GM21825 (cell line): ENCODE data around the gene MOGAT1.

Experiments used
- ATAC-seq: cut with Tn5 transposase; IDR thresholded peaks from one replicate; pipeline ENCODE4 v1.9.1; 2021; ENCODE audit warnings: mild to moderate bottlenecking, moderate library complexity; ENCODE audit not compliant: unreplicated experiment

MOGAT1 gene, protein sequence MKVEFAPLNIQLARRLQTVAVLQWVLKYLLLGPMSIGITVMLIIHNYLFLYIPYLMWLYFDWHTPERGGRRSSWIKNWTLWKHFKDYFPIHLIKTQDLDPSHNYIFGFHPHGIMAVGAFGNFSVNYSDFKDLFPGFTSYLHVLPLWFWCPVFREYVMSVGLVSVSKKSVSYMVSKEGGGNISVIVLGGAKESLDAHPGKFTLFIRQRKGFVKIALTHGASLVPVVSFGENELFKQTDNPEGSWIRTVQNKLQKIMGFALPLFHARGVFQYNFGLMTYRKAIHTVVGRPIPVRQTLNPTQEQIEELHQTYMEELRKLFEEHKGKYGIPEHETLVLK

DNA sequence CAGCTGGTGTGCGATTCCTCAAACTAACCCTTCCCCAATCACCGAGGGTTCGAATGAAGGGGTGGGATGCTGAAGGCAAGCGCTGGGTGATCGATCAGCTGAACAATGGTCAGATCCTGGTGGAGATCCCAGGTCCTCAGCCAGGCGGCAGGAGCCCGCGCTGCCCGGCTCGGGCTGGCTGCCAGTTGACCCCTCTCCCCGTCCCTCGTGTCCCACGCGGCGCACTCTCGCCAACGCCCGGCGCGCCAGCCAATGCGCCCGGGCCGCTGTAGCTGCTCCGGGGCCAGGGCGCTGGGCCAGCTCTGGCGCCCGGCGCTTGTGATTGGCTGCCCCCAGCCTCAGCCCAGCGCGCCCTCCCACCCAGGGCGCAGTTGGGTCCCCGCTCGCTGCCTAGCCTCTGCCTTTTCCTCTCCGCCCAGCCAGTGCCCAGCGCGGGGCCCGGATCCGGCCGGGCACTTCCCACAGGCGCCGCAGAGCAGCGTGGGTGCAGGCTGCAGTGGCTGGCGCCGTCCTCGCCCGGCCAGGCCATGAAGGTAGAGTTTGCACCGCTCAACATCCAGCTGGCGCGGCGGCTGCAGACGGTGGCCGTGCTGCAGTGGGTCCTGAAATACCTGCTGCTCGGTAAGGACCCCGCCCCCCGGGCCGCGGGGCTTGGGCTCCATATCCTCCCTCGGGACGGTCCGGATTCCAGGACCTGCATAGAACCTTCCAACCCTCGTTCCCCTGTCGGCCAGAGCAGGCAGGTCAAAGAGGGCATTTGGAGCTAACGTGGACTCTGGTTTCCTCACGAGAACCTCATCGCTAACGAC lies at the start of gene MOGAT1:
TSS of gene MOGAT1 (plus strand) at position 400 of the 809 bp plus-strand sequence. CDS start at position 528, 128 bp downstream.
- no peak for ATAC-seq

DNA sequence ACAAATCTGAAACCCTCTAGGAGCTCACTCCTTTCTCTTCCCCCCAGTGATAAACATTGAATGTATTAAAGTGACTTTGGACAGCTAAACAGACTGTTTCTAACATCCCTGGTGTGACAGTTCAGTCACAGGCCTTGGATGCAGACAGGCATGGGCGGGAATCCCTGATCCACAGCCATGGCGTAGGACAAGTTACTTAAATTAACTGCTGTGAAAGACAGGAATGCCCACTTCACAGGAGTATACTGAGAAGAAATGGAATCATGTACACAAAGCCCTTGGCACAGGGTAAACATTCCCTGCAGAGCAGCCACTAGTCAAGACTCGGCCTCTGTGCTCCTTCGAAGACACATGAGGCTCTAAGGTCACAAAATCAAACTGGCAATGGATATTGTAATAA lies 49.6 kb upstream of the MOGAT1 start:
- ATAC-seq: no peak

DNA sequence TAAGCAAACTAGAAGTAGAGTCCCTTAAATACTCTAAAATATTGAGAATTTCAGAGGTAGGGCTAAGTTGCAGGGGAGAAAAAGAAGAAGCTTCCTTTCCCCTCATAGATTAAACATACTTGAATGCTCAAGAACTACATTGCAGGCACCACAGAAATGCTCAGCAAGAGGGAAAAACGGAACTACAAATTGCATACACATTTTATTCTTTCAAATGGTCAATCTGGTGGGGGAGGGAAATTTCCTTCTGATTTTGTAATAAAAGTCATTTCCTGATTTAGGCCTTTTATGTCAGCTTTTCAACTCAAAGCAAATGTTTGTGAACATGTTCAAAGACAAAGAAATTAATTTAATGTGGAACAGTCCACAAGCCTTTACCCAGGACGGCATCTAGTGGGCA lies 48.5 kb upstream of the MOGAT1 start:
- ATAC-seq: no peak

DNA sequence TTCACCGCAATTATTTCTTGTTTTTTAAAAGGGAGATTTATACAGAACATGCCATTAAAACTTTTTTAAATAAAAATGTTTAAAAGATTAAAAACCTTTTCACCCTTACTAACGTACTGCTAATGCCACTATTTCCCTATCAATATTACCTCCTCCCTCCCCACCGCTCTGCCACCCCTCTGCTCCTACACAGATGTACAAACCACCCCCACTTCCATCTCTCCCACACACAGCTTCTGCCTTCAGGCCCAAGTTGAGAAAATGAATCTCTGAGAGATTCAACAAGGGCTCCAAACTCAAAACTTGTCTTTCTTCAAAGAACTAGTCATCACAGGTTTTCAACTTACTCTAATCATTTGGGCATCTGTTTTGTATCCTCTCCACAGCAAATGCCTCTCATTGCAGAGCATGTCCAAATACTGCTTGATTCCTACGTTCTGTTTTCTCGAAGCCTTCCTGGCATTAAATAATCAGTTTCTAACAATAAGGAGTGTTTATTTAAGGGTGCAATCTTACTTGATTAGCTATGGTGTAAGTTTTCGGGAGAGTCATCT lies 47.6 kb upstream of the MOGAT1 start:
- ATAC-seq: no peak

DNA sequence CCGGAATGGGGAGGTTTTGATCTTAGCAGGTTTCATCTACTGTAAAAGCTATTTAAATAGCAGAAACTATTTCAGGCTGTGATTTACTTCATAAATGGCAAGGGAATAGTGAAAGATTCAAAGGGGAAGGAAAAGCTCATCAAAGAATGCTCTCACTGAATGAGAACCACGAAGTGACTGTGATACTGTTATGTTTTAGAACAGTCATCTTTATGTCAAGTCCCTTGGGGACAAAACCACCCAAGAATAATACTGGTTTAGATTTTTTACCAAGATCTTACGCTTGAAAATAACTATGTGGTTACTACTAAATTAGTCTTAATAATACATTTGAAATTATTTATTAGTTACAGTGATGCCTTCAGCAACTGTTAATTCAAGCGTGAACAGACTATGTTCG lies 43.7 kb upstream of the MOGAT1 start:
- no peak for ATAC-seq

DNA sequence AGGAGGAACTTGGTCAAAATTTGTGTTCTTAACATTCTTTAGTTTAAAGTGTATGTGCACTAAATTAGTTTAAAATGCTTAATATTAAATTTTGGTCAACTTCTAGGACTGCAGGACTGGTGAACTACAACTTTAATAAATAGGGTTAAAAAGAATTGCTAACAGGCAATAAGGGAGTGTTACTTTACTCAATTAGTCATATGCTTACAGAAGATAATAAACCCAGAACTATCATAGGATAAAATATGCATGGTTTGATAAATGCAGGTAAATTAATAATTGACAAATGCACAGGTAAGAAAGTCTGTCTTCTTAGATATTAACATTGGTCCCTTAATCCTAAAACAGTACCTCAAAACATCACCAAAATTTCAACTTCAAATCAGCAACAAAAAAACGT lies 36.2 kb upstream of the MOGAT1 start:
- no peak for ATAC-seq

DNA sequence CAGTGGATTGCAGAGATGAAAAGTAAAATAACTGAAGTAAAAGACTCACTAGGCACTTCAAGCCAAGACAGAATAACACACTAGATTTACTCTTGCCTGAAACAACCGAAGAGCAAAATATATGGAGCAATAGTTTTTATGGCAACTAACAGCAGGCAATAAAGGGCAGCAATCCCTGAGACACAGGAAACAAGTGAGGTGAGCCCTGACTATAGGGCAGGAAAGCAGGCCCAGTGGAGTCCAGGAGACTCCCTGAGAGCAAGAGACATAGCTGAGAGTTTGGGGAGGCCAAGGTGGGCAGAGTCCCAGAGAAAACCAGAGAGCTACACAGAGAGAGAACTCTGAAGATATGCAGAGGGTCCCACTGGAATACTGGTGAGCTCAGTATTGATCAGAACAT lies 34.4 kb upstream of the MOGAT1 start:
- ATAC-seq: no peak

DNA sequence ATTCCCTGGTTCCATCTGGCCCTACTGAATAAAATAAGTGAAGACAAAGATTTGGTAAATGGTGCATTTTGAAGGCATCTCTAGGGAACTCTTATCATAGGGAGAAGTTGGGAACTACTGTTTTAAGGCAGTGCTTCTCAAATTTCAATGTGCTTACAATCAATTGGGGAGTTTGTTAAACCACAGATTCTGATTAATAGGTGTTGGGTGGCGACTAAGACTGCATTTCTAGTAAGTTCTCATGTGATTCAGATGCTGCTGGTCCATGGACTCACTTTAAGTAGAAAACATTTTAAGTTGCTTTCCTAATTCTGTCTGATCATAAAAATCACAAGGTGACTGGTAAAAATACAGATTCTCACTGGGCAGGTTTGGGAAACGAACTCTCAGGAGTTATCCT lies 30.1 kb upstream of the MOGAT1 start:
- no peak for ATAC-seq

DNA sequence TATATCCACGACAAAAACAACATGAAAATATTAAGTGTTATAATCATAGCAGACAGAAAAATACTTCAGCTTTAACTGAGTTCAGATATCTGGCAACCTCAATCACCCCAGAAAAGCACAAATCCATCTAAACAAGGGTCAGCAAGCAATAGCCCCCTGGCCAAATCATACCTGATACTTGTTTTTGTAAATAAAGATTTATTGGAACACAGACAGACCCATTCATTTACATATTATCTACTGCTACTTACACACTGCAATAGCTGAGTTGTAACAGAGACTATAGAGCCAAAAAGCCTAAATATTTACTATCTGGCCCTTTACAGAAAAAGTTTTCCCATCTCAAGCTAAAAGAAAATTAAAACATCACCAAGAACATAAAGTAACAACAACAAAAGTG lies 28.3 kb upstream of the MOGAT1 start:
- ATAC-seq: no peak

DNA sequence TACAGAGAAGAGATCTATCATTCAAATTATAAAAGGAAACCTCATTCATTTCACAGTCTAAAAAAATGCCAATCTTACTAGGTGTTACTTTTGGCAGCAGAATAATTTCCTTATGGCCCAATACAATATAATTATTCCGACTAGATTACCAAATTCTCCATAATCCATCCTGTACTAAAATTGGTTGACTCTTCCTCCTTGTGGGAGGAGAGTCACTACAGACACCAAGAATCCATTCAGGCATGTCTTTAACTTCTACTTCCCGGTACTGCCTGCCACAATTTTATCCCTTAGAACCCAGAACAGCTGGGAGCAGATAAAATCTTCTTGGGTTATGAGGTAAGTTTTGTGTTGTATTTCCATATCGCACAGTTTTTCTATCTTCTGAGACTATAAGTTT lies 25.4 kb upstream of the MOGAT1 start:
- no peak for ATAC-seq

DNA sequence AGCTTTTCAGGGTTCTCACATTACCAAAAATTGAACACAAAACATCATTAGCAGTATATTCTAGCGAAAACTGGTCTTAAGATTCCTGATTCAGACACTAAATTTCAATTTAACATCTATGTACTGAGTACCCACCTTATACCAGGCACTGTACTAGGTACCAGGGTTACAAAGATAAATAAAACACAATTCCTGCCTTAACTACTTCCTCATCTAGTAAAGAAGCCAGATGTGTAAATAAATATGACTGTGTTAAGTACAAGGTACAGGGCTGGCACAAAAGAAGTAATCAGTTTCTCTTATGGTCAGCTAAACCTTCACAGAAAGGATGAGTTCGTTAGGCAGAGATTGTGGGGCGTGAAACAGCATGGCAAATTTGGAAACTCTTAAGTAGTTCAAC lies 21.7 kb upstream of the MOGAT1 start:
- ATAC-seq: no peak

DNA sequence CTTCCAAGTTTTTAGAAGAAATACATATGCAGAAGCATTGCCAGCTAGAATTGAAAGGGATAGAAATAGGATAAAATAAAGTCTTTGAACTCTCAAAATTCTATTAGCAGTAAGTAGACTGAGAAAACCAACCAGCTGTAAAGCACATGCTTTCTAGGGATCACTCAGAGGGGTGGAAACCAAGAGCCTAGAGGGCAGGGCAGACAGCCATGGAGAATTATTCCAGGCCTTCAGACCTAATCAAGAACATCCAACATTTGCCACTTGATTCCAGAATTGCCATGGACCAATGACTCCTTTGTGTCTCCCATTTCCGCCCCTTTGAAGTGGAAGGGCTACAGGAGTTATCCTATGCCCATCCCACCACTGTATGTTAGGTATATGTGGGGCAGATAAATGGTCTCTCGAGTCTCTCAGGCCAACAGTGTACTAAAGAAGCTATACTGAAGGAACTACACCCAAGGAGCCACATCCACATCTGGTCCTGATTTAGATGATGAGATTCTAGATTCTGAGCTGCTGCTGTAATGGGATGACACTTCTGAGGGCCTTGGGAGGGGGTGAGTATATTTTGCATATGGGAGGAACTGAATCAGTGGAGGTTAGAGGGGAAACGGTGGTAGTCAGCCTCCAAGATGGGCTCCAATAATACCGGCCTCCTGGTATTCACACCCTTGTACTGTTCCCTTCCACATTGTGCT lies 19.6 kb upstream of the MOGAT1 start:
- no peak for ATAC-seq

DNA sequence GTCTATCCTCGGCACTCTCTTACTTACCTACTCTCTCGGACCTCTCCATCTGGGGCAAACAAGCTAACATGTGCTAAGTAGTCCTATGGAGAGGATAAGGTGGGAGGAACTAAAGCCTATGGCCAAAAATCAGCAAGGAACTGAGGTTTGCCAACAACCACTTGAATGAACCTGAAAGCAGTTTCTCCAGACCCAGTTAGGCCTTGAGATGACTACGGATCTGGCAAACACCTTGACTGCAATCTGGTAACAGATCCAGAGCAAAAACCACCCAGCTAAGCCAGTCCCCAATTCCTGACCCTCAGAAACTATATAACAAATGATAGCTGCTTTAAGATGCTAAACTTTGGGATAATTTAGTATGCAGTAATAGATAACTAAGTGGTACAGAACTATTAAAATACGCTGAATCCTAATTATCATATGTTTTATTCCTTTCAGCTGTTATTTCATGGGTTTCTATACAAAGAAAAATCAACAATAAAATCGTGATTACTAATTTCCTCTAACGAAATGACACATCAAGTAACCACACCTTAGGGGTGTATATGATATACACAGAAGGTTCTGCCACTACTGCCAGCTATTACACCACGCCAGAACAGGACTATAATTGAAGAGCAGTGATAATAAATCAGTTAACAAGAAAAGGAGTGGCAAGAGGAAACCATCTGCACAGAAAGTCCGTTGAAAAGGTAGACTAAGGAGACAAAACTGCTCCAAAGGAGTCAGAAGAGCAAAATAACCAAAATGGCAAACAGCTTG lies 18.8 kb upstream of the MOGAT1 start:
- no peak for ATAC-seq

DNA sequence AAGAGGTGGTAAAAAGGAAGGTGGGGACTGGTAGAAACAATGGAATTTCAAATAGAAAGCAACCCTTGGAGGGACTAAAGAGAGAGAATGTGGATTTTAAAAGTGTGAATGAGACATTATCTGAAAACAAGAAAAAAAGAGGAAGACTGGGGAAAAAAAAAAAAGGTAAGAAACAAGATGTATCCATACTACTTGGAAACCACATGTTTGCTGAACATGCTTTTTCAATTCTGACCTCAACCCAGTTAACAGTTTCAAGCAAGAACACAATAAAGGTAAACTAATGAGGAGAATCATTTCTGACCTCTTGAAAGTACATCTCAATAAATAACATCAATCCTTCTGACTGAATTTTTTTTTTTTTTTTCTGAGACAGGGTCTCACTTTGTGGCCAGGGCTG lies 18.2 kb upstream of the MOGAT1 start:
- ATAC-seq: no peak

DNA sequence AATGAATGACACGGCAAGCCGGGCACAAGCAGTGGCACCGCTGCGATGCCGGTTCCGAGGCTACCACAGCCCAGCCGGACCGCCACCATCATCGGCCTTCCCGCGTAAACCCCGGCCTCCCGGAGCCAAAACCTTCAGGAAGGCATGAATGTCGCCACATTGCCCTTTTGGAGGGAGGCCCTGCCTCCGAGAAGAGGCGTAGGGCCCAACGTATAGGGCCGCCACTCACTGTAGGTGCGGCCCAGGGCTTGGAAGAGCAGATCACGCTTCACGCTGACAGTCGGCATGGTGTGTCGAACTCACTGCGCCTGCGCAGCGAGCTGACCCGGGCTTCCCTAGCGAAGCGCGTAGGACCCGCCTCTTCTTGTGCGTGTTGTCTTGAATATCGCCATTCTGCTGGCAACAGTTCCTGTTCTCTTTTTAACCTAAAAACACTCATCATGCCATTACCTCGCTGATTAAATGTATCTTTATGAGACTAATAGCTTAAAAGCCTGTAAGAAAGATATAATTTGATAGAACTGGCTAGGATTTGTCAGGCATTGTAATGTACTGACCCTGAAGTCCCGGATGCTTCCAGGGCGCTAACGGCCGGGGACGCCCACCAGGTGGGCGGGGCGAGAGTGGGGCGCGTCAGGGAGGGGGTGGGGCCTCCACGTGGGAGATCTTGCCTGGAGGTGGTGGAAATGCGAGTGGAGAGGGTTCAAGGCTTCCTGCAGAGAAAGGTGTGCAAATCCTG lies 15.5 kb upstream of the MOGAT1 start, which contains the start of gene FARSB:
TSS of gene FARSB (minus strand) at position 306 of the 739 bp plus-strand sequence. CDS start at position 287, 19 bp downstream.
- ATAC-seq: peak; percentile 90

DNA sequence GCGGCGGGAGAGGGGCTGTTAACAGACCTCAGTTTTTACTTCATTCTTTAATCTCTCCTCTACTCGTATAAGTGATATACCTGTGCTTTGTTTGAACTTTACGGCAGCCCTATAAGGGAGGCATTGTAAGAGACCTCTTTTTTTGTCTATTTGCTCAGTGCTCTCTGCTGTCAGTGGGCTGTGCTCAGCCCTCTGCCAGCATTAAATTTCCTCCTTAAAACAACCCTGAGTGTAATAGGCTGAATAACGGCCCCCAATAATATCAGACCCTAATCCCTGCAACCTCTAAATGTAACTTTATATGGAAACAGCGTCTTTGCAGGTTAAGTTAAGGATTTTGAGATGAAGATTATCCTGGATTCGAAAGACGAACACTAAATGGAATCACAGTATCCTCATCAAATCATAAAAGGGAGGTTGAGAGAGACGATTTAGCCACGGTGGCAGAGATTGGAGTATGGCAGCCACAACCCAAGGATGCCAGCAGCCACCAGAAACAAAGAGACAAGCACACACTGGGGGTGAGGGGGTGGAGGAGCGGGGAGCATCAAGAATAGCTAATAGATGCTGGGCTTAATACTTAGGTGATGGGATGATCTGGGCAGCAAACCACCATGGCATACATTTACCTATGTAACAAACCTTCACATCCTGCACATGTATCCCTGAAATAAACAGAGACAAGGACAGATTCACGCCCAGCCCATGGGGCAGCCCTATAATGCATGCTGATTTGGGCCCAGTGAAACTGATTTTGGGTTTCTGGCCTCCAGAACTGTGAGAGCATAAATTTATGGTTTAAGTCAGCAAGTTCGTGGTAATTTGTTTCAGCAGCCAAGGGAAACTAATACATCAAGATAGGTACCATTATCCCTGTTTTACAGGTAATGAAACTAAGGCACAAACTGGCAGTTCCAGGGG lies 14.7 kb upstream of the MOGAT1 start:
- ATAC-seq: peak; percentile 21

DNA sequence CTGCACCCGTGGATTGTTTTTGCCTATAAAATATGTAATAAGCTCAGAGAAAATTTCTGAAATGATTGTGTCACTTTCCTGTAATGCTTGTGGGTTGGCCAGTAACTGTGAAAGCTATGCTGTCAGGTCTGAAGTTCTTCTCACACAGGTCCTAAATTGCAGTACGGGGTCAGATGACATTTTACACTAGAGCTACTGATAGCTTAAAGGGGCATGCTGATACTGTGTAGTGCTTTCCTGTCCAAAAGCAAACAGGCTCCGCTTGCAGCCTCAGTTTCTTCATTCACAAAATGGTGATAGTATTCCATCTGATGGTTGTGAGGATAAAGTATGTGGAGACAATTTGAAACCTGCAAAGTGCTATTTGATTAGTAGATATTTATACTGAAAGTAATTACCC lies 8.0 kb upstream of the MOGAT1 start:
- ATAC-seq: no peak

DNA sequence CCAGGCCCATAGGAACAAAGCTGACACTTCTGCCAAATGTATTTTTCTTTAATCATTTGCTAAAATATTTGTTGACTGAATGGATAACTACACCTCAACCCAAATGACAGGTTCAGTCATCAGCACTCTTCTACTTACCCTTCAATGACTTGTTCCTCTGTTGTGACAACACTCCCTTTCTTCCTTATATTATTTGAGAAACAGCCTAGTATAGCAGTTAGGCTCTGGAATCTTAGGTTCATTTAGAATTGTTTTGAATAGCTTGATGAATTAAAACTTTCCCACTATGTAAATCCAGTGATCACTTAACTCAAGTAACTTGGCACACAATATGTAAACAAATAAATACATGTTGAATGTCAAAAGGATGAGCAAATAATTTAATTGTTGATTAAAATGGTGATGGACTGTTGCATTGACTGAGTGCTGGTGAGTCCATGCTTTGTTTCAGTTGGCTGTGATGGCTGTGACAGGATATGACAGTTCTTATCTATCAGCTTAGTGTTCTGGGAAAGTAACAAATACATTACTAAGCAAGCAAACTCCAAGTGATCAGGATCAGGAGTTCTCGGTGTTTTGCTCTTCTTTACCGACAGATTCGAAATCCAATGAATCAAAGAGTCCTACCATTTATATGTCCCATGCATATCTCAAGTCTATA lies 2.8 kb upstream of the MOGAT1 start:
- ATAC-seq: no peak
